ENCODE results near the gene DLGAP1.

The DLGAP1 gene

DNA sequence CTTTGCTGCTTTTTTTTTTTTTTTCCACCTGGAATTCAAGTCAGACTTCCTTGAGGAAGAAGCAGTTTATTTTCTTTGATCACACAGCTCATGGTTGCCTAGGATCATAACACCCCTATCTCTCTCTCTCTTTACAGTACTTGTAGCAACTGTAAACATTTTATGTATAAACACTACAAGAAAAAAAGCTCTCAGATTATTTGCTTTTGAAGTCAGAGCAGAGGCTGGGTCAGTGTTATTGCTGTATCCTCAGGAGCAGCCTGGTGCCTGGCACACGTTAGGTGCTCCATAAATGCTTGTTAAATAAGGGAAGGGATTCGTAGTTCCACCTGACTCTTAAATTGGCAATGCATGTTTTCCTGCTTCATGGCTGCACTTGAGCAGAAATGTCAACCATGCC is 783.9 kb downstream of the DLGAP1 start:
- no peak for ATAC-seq
- TF ChIP-seq, protein P1, sequence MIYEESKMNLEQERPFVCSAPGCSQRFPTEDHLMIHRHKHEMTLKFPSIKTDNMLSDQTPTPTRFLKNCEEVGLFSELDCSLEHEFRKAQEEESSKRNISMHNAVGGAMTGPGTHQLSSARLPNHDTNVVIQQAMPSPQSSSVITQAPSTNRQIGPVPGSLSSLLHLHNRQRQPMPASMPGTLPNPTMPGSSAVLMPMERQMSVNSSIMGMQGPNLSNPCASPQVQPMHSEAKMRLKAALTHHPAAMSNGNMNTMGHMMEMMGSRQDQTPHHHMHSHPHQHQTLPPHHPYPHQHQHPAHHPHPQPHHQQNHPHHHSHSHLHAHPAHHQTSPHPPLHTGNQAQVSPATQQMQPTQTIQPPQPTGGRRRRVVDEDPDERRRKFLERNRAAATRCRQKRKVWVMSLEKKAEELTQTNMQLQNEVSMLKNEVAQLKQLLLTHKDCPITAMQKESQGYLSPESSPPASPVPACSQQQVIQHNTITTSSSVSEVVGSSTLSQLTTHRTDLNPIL (CRISPR knock-in tag; IDR thresholded peaks at IDR 0.05; ENCODE audit: low read depth), result no peak
- TF ChIP-seq ZFP30 (CRISPR knock-in tag; IDR thresholded peaks at IDR 0.05) (no peak), OSR1 (CRISPR knock-in tag; IDR thresholded peaks at IDR 0.05) (no peak), ESRRG (CRISPR knock-in tag; IDR thresholded peaks at IDR 0.05) (no peak), BACH2 (CRISPR knock-in tag; IDR thresholded peaks at IDR 0.05; ENCODE audit: borderline replicate concordance) (no peak), ISL1 (CRISPR knock-in tag; IDR thresholded peaks at IDR 0.05) (no peak), ZNF8 (CRISPR knock-in tag; IDR thresholded peaks at IDR 0.05) (no peak), SNAI2 (CRISPR knock-in tag; IDR thresholded peaks at IDR 0.05) (no peak), ZNF70 (CRISPR knock-in tag; IDR thresholded peaks at IDR 0.05) (no peak), RARB (CRISPR knock-in tag; IDR thresholded peaks at IDR 0.05) (no peak), CSDC2 (CRISPR knock-in tag; IDR thresholded peaks at IDR 0.05) (no peak), ZNF565 (CRISPR knock-in tag; conservative IDR thresholded peaks at IDR 0.05; ENCODE audit: low read depth) (no peak), TCF4 (CRISPR knock-in tag; IDR thresholded peaks at IDR 0.05; ENCODE audit: borderline replicate concordance) (no peak), PPARA (CRISPR knock-in tag; IDR thresholded peaks at IDR 0.05; ENCODE audit: borderline replicate concordance) (no peak), ZC3H10 (CRISPR knock-in tag; IDR thresholded peaks at IDR 0.05) (no peak), ZFP3 (CRISPR knock-in tag; IDR thresholded peaks at IDR 0.05) (no peak), ARNTL (CRISPR knock-in tag; IDR thresholded peaks at IDR 0.05; ENCODE audit: borderline replicate concordance, low read depth) (no peak)
- TF ChIP-seq, protein P2, sequence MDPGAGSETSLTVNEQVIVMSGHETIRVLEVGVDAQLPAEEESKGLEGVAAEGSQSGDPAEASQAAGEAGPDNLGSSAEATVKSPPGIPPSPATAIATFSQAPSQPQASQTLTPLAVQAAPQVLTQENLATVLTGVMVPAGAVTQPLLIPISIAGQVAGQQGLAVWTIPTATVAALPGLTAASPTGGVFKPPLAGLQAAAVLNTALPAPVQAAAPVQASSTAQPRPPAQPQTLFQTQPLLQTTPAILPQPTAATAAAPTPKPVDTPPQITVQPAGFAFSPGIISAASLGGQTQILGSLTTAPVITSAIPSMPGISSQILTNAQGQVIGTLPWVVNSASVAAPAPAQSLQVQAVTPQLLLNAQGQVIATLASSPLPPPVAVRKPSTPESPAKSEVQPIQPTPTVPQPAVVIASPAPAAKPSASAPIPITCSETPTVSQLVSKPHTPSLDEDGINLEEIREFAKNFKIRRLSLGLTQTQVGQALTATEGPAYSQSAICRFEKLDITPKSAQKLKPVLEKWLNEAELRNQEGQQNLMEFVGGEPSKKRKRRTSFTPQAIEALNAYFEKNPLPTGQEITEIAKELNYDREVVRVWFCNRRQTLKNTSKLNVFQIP (CRISPR knock-in tag; IDR thresholded peaks at IDR 0.05; ENCODE audit: borderline replicate concordance, low read depth), result no peak
- TF ChIP-seq, protein P3, sequence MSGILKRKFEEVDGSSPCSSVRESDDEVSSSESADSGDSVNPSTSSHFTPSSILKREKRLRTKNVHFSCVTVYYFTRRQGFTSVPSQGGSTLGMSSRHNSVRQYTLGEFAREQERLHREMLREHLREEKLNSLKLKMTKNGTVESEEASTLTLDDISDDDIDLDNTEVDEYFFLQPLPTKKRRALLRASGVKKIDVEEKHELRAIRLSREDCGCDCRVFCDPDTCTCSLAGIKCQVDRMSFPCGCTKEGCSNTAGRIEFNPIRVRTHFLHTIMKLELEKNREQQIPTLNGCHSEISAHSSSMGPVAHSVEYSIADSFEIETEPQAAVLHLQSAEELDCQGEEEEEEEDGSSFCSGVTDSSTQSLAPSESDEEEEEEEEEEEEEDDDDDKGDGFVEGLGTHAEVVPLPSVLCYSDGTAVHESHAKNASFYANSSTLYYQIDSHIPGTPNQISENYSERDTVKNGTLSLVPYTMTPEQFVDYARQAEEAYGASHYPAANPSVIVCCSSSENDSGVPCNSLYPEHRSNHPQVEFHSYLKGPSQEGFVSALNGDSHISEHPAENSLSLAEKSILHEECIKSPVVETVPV (CRISPR knock-in tag; IDR thresholded peaks at IDR 0.05), result no peak

DNA sequence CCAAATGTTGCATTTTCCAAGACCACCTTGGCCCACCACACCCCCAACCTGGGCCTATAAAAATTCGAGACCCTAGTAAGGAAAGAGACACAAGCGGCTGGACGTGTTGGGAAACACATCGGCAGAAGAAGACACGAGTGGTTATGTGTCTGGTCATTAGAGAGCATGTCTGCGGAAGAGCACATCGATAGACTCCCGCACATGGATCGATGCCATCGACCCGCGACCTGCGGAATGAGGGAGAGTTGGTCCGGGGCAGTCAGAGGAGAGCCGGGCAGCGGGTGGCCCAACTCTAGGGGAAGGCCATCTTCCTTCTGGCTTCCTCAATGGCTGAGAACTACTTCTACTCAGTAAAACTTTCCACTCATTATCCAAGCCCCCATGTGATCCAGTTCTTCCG is 785.7 kb downstream of the DLGAP1 start:
- ATAC-seq, result no peak
- no peak for TF ChIP-seq OSR1 (CRISPR knock-in tag; IDR thresholded peaks at IDR 0.05)

DNA sequence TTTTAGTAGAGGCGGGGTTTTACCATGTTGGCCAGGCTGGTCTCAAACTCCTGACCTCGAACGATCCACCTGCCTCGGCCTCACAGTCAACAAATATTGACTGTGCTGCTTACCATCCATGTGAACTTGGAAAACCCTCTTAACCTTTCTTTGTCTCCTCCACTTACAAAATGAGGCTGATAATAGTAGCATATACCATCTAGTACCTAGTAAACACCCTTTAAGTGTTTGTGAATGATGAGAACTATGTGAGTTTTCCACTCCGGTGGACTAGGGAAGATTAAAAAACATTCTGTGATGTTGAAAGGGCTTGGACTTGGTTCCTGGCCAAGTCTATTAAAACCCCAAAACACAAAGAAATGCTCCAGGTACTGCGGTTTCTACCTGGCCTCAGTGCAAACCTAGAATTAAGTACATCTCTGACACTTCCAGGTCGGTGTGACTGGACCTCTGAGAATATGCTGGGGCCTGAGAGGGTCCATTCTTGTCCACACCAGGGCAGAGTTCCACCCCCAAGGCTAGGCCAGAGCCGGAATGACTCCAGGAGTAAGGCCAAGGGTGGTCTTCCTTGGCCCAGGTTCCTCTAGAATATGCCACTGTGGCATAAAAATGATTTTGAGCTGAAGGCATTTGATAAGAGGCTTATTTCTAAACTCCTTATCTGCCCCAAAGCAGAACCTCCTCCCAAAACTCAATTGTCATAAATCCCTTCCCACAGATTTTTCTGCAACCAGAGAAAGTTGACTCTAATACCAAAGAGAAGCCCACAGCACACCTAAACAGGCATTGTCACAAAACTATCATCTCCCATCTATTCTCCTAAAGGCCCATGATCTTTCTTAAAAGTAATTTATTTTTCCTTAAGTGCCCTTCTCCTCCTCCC is 787.6 kb downstream of the DLGAP1 start:
- TF ChIP-seq GLIS3 (CRISPR knock-in tag; IDR thresholded peaks at IDR 0.05) (no peak), ARNTL (CRISPR knock-in tag; IDR thresholded peaks at IDR 0.05; ENCODE audit: borderline replicate concordance, low read depth) (no peak), ESRRG (CRISPR knock-in tag; IDR thresholded peaks at IDR 0.05) (no peak), CSDC2 (CRISPR knock-in tag; IDR thresholded peaks at IDR 0.05) (no peak)
- TF ChIP-seq, protein P2 (CRISPR knock-in tag; IDR thresholded peaks at IDR 0.05; ENCODE audit: borderline replicate concordance, low read depth), result no peak
- no peak for ATAC-seq

DNA sequence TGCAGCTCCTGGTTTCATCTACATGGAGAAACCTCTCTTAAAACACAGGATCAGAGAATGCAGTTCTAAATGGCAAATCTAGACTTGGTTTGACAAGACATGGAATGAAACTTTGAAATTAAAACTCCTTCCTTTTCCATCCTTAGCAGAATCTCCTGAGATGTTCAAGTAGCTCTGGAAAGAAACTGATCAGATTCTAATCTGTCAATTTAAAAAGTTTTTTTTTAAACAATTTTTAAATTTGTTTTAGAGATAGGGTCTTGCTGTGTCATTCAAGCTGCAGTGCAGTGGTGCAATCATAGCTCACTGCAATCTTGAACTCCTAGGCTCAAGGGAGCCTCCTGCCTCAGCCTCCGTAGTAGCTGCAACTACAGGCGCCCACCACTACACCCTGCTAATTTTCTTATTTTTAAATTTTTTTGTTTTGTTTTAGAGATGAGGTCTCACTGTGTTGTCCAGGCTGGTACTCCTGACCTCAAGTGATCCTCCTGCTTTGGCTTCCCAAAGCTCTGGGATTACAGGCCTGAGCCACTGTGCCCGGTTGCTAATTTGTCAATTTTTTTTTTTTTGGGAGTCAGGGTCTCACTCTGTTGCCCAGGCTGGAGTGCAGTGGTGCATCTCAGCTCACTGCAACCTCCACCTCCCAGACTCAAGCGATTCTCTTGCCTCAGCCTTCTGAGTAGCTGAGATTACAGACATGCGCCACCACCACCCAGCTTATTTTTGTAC is 788.4 kb downstream of the DLGAP1 start:
- ATAC-seq, result peak; percentile 60
- no peak for TF ChIP-seq TOX (CRISPR knock-in tag; IDR thresholded peaks at IDR 0.05; ENCODE audit: borderline replicate concordance)
- TF ChIP-seq TCF4 (CRISPR knock-in tag; IDR thresholded peaks at IDR 0.05; ENCODE audit: borderline replicate concordance), result no peak
- TF ChIP-seq ZFP3 (CRISPR knock-in tag; IDR thresholded peaks at IDR 0.05), result no peak
- TF ChIP-seq CSDC2 (CRISPR knock-in tag; IDR thresholded peaks at IDR 0.05), result no peak
- TF ChIP-seq RARB (CRISPR knock-in tag; IDR thresholded peaks at IDR 0.05), result no peak
- no peak for TF ChIP-seq GLIS3 (CRISPR knock-in tag; IDR thresholded peaks at IDR 0.05)
- TF ChIP-seq ZNF565 (CRISPR knock-in tag; conservative IDR thresholded peaks at IDR 0.05; ENCODE audit: low read depth), result no peak
- no peak for TF ChIP-seq ARNTL (CRISPR knock-in tag; IDR thresholded peaks at IDR 0.05; ENCODE audit: borderline replicate concordance, low read depth)
- TF ChIP-seq ZNF8 (CRISPR knock-in tag; IDR thresholded peaks at IDR 0.05), result no peak
- TF ChIP-seq, protein P4, sequence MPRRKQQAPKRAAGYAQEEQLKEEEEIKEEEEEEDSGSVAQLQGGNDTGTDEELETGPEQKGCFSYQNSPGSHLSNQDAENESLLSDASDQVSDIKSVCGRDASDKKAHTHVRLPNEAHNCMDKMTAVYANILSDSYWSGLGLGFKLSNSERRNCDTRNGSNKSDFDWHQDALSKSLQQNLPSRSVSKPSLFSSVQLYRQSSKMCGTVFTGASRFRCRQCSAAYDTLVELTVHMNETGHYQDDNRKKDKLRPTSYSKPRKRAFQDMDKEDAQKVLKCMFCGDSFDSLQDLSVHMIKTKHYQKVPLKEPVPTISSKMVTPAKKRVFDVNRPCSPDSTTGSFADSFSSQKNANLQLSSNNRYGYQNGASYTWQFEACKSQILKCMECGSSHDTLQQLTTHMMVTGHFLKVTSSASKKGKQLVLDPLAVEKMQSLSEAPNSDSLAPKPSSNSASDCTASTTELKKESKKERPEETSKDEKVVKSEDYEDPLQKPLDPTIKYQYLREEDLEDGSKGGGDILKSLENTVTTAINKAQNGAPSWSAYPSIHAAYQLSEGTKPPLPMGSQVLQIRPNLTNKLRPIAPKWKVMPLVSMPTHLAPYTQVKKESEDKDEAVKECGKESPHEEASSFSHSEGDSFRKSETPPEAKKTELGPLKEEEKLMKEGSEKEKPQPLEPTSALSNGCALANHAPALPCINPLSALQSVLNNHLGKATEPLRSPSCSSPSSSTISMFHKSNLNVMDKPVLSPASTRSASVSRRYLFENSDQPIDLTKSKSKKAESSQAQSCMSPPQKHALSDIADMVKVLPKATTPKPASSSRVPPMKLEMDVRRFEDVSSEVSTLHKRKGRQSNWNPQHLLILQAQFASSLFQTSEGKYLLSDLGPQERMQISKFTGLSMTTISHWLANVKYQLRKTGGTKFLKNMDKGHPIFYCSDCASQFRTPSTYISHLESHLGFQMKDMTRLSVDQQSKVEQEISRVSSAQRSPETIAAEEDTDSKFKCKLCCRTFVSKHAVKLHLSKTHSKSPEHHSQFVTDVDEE (CRISPR knock-in tag; IDR thresholded peaks at IDR 0.05), result no peak
- TF ChIP-seq SNAI2 (CRISPR knock-in tag; IDR thresholded peaks at IDR 0.05), result no peak
- TF ChIP-seq, protein P5, sequence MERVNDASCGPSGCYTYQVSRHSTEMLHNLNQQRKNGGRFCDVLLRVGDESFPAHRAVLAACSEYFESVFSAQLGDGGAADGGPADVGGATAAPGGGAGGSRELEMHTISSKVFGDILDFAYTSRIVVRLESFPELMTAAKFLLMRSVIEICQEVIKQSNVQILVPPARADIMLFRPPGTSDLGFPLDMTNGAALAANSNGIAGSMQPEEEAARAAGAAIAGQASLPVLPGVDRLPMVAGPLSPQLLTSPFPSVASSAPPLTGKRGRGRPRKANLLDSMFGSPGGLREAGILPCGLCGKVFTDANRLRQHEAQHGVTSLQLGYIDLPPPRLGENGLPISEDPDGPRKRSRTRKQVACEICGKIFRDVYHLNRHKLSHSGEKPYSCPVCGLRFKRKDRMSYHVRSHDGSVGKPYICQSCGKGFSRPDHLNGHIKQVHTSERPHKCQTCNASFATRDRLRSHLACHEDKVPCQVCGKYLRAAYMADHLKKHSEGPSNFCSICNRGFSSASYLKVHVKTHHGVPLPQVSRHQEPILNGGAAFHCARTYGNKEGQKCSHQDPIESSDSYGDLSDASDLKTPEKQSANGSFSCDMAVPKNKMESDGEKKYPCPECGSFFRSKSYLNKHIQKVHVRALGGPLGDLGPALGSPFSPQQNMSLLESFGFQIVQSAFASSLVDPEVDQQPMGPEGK (CRISPR knock-in tag; IDR thresholded peaks at IDR 0.05; ENCODE audit: borderline replicate concordance), result no peak

All from SK-N-SH treated with all-trans-retinoic acid at 6 μM for 48 hours (cell line).